Fibroblast of pulmonary artery (primary cell): ENCODE data around the gene RGS6.

Experiments
- DNase-seq: peaks from one replicate; pipeline ENCODE4 v3.0.0-alpha.2; 2010; ENCODE audit warnings: low read depth
- H3K4me3 ChIP-seq: replicated peaks from 2 replicates; pipeline ENCODE4 v1.5.1; 2011; ENCODE audit warnings: low read depth, mild to moderate bottlenecking, control low read depth, low read length, moderate library complexity
- CTCF ChIP-seq: IDR thresholded peaks from 2 replicates; pipeline ENCODE4 v1.5.1; 2011; ENCODE audit warnings: mild to moderate bottlenecking, control low read depth, low read length, inconsistent platforms; ENCODE audit errors: missing control alignments

RGS6 gene

GRCh38 chr14:72549854-72550253 lies 617.6 kb downstream of the RGS6 start:
- no peak for DNase-seq
- TF ChIP-seq CTCF: no peak
- no peak overlapping the region for H3K4me3 ChIP-seq

DNA sequence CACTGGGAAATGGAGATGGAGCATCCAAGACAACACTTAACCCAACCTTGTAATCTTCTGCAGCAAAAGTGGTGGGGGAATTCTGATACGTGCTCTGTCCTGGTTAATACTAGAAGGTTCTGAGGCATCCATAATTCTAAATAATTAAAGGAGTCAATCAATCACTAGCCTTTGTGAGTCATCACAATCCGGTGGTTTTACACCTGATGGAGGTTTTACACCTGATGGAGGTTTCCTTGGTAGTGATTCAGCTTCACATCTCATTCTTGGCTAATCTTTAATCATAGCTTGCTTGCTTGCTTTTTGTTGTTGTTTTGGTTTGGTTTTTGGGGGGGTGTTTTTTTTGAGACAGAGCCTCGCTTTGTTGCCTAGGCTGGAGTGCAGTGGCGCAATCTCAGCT lies 618.3 kb downstream of the RGS6 start:
- no peak for TF ChIP-seq CTCF
- no peak for DNase-seq
- no peak overlapping the region for H3K4me3 ChIP-seq

- H3K4me3 ChIP-seq: no peak overlapping the region
- no peak for DNase-seq
- no peak for TF ChIP-seq CTCF
Measured at GRCh38 chr14:72552236-72552635, 620.0 kb downstream of the RGS6 start.

DNA sequence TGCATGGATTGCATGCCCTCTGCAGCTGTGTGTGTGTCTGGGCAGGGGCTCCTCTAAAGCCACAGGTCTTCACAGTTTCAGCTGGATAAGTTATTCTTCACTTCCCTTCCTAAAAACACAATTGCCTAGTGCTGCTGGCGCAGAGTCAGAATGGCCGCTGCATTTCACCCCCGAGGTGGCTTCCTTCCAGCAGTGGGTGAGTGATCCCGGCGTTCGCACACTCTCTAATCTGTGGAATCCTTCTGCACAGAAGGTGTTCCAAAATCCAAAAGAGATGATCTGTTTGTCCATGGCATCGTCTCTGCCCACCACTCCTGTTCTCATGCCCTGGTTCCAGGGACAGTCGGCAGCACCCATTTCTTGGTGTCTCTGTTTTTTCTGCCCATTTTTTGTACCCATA lies 620.9 kb downstream of the RGS6 start:
- no peak overlapping the region for H3K4me3 ChIP-seq
- DNase-seq: no peak
- TF ChIP-seq CTCF: no peak

GRCh38 chr14:72553656-72554055 lies 621.4 kb downstream of the RGS6 start:
- no peak for TF ChIP-seq CTCF
- no peak overlapping the region for H3K4me3 ChIP-seq
- DNase-seq: peak; percentile 37

DNA sequence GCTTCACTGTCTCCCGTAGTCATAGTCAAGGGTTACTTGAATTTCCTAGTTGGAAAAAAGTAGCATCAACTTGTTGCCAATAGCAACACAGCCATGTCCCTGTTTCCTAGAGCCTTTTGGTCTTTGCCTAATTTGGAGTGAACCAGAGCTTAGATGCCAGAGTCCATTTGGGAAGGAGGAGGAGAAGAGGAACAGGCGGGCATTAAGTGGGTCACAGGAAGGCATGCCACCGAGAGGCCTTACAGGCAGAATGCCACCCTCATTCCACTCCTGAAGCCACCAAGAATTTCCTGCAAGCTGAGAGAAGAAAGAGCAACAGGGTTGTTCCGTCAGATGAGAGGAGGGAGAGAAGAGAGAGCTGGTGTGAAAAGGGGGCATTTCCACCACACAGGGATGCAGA lies 622.2 kb downstream of the RGS6 start:
- H3K4me3 ChIP-seq: no peak overlapping the region
- no peak for DNase-seq
- no peak for TF ChIP-seq CTCF

DNA sequence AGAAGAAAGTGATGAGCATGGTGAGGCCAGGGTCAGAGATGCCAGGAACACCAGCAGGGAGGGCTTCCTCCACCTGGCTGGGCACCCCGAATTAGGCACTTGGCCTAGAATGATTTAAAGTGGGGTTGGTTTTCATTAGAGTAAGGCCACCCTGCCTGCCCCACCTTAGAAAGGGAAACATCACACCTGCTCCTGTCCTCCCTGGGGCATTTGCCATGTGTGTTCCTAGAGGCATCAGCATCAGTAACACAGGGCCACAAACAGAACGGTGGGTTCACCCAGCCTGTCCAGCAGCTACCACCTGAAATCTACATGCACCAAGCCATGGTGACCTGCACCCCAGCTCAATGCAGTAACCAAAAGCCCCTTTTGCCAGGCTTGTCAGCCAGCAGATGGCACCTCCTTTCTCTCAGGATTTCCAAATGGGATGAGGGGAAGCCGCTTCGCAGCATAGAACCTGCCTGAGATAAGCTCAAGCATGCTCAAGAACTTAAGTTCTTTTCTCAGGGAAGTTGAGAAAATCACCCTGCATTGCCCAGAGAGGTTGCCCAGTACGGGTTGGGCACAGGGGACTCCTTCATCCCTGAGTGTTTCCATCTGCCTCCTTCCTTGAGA lies 622.9 kb downstream of the RGS6 start:
- DNase-seq: no peak
- H3K4me3 ChIP-seq: no peak overlapping the region
- TF ChIP-seq CTCF: no peak
